Measurements from ENCODE around the gene IFNA17.
"Not testable (repeated sequence)": the region's sequence is repeated elsewhere in the genome, so short reads cannot be mapped to it uniquely, and the experiment has no call there.

Gene IFNA17

DNA sequence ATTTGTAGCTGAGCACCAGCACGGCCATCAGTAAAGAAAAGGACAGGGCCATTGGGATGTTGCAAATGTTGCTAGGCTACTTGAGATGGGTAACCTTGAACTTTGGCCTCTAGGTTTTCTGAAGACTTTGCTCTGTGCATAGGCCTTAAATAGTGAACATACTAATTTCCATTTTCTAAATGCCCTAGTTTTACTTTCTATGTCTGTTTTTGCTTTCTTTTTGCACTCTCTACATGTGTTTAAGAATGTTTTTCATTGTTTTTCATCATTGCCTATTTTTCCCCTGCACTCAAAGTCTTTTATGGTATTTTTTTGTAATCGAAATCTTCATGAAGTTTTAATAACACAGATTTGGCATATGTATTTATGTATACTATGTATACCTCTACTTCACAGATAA lies at the start of gene IFNA17:
IFNA17 (minus strand) TSS at position 101 of the 400 bp plus-strand sequence; CDS start at position 52, 49 bp downstream.
- no peak for DNase-seq (ENCODE audit: low read depth in 2 of 2)

GRCh38 chr9:21268347-21268657 lies 40.3 kb upstream of the IFNA17 start:
- DNase-seq (ENCODE audit: low read depth in 2 of 2) = no peak

- DNase-seq (ENCODE audit: low read depth in 2 of 2) = no peak
These were observed 39.7 kb upstream of the IFNA17 start for GRCh38 chr9:21267485-21268346.

DNA sequence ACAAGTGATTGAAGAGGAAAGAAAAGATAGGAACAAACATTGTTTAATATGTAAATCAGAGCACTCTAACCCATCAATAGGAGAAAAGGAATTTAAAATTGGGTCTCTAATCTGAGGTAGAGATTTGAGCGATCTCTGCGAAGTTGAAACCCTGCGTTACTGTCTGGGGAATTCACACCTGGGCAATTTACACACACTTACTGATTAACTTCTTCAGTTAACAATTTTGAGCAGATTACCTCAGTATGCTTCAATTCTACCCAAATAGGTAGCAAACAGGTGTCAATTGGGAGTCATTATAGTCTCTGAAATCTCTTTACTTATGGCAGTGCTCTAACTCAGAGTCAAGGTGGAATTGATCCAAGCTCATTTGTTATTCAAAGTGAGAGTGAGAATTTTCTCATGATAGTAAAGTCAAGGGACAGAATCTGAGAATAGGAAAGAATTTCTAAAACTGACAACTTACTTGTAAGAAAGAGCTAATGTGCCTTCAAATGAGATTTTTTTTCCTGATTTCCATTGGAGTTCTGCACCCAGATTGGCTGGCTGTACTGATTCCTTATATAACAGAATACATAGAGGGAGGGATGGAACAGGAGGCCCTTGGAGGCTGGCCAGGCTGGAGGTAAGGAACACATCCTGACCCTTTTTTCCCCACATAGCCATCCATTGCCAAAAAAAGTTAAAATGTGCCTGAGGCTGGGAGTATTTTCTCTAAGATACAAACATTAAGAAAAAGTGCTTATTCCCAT lies 38.9 kb upstream of the IFNA17 start:
- DNase-seq (ENCODE audit: low read depth in 2 of 2) = no peak

DNA sequence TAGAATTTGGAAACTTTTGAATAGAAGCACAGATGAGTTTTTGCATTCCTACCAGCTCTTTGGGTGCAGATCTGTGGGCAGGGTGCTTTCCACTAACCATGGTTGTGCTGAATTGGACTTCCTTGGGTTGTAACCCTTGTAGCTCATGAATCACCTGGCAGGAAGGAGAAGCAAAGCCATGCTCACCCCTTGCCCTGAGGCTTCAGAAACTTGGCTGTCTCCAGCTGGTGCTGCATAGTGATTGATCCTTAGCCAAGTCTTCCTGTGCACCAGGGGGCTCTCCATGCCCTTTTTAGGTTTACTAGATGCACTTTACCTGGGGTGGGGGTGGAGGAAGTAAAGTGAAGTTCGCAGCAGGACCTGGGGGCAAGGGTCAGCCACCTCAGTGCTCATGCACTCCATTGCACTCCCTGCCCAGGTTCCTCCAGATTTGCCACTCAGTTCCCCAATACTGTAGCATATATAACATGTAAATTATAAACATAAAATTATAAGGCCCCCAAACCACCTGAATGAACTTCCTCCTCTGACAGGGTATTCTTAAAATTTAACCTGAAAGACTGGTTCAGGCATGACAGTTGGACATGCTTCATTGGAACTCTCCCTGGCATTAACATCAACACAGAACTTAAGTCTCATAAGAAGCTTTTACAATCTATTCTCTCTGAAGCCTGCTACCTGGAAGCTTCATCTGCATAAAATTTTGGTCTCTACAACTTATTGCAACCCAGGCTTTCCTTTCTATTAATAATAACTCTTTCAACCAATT lies 37.6 kb upstream of the IFNA17 start:
- no peak for DNase-seq (ENCODE audit: low read depth in 2 of 2)

DNA sequence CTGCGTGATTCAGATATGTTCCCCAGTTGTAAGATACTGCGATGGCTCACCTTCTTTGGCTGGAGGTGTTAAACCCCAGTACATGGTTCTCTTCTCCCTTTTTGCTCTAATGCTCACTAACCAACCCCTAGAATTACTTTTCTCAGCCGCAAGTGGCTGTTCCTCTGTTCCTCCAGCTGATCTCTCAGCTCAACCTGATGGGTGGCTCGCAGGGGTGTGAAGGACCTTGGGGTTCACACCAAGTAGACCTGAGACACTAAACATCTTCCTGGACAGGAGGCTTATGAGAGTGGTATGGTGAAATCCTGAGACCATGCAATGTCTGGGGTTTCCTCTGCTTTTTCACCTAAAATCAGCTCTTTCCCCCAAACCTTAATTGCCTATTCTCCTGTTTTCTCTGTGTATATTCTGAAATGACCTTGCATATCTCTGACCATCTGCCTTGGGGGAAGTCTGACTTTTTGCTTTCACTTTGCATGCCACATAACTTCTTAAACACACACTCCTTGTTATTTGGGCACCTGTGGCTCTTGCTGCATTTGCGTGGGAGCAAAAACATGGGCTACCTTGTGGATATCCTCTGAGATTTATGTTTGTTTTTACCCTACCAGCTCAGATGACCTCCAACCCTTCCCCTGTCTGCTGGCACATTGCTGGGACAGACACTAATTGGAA lies 27.7 kb upstream of the IFNA17 start:
- no peak for DNase-seq (ENCODE audit: low read depth in 2 of 2)

GRCh38 chr9:21252721-21253547 lies 24.9 kb upstream of the IFNA17 start:
- no peak for DNase-seq (ENCODE audit: low read depth in 2 of 2)

DNA sequence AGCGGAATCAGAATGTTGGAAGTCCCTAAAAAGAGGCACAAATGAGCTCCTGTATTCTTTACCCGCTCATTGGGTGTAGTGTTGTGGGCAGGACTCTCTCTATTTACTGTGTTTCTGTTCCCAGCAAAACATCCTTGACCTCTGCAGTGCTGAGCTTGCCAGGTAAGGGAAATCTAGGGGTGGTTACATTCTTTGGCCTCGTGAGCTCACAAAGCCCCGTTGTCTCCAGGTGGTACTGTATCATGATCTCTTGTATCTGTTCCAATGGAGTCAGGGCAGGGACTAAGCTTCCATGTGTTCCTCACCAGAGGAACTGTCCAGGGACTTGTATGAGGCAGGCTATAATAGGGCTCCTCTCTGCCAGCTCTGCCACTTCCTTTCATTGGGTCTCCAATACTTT lies 23.6 kb upstream of the IFNA17 start:
- DNase-seq (ENCODE audit: low read depth in 2 of 2) = no peak

GRCh38 chr9:21251190-21251589 lies 23.2 kb upstream of the IFNA17 start:
- DNase-seq (ENCODE audit: low read depth in 2 of 2) = no peak

DNA sequence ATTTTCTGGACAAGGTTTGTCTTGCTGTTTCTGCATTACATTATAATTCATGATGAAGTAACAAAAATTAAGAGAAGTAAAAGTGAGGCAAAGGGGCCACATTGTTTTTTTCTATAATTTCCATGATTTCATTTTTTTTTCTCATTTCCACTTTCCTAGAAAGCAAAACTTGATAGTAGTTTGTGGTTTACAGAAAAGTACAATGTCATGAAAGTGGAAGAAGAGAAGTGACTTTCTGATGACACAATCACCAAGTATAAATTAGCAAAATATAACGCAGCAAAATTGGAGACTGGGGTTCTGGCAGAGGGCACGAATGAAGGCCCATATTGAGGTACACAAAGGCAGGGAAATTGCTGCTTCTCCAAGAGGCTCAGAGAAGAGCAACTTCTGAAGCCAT lies 16.8 kb upstream of the IFNA17 start:
- DNase-seq (ENCODE audit: low read depth in 2 of 2) = no peak

DNA sequence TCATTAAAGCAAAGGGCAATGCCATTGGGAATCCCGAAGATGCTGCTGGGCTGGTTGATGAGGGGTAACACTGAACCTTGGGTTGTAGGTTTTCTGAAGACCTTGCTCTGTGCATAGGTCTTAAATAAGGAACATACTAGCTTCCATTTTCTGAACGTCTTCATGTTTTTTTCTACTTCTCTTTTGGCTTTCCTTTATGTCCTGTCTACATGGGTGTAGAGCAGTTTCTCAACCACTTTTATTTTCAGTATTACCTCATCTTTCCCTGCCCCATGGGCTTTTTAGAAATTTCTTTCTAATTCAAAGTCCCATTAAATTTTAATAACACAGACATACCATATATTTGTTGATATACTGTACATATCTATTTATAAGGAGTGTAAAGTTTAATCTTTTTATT lies 11.9 kb upstream of the IFNA17 start, which contains the start of gene IFNA14:
IFNA14 (minus strand) TSS at position 95 of the 400 bp plus-strand sequence; CDS start at position 25, 70 bp downstream.
- no peak for DNase-seq (ENCODE audit: low read depth in 2 of 2)

DNA sequence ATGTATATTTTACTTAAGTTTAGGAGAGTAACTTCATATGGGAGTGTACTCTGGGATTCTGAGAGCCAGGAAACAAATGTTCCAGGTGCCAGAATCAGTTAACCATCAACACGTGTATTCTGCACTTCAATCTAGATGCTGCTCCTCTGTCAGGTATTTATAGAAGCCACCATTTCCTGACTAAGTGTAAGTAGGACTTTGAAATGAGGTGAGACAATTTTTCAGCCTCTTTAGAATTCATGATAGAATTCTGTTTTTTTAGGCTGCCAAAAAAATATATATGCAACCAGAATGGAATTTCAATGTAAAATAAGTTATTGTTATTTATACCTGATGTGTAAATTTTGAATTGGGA lies 8.3 kb upstream of the IFNA17 start:
- not testable (repeated sequence) for DNase-seq (ENCODE audit: low read depth in 2 of 2)

GRCh38 chr9:21235468-21236359 lies 7.7 kb upstream of the IFNA17 start:
- not testable (repeated sequence) for DNase-seq (ENCODE audit: low read depth in 2 of 2)

DNA sequence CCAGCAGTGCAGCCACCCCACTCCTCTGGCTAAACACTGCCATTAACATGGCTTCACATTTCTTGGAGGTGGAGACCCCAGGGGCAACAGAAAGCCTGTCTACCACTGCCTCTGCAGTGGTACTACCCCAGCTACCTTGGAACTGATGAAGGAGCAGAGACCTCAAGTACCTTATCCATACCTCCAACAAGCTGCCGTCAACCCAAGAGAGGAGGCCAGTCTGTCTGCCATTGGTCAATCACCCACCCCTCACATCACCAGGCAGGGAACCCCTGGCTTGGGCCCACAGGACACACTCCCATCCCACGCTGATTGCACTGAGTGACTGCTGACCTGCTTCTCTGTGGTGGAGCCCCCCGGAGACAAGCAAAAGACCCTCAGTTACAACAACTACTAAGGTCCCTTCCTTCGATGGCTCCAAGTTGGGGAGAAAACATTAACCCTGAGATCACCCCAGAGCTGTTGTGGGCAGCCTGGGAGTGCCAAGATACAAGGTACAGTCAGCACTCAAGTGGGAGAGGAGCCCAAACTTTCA lies 6.2 kb upstream of the IFNA17 start:
- no peak for DNase-seq (ENCODE audit: low read depth in 2 of 2)

DNA sequence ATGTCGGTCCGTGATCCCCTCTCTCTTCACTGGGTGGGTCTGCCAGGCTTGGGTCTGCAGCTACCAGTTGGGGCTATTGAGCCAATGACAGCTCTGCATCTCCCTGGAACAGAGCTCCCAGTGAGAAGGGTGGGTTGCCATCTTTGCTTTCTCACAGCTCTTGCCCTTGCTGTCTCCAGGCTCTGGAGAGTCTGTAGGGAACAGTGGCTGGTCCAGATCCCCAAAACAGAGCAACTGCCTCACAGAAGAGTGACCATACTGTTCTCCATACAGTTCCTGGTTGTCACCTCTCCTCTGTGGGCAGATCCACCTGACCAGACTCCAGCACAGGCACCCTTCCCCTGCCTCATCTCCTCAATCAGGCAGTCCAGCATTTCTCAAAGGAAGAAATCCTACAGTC lies 5.2 kb upstream of the IFNA17 start:
- no peak for DNase-seq (ENCODE audit: low read depth in 2 of 2)

DNA sequence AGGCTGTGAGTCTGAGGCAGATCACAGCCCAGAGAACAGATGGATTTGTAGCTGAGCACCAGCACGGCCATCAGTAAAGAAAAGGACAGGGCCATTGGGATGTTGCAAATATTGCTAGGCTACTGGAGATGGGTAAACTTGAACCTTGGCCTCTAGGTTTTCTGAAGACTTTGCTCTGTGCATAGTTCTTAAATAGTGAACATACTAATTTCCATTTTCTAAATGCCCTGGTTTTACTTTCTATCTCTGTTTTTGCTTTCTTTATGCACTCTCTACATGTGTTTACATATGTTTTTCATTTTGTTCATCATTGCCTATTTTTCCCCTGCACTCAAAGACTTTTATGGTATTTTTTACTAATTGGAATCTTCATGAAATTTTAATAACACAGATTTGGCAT lies 10.8 kb downstream of the IFNA17 start, which contains the start of gene IFNA16:
IFNA16 (minus strand) TSS at position 101 of the 400 bp plus-strand sequence; CDS start at position 95, 6 bp downstream.
- DNase-seq (ENCODE audit: low read depth in 2 of 2) = not testable (repeated sequence)

GRCh38 chr9:21213411-21214326 lies 14.4 kb downstream of the IFNA17 start:
- DNase-seq (ENCODE audit: low read depth in 2 of 2) = not testable (repeated sequence)

GRCh38 chr9:21212160-21212559 lies 15.9 kb downstream of the IFNA17 start:
- DNase-seq (ENCODE audit: low read depth in 2 of 2) = not testable (repeated sequence)
